SK-N-SH (cell line): ENCODE measurements around the gene B4GALNT3. TPM values are rescaled to one million over a fixed set of nuclear protein-coding genes. Genes with fewer than 3 reads are reported as not detected.

Source experiments
- CTCF ChIA-PET: fragments of 300-600, 350-600 bp; formaldehyde crosslinking; extraction: SDS; loops from one replicate; lab custom pipeline; 2021; lab: Yijun Ruan, JAX
- POLR2A ChIA-PET: fragments of 350-600 bp; sonication (Branson Sonifier 250); formaldehyde crosslinking; extraction: SDS; loops from one replicate; lab custom pipeline; 2020; ENCODE audit warnings: antibody characterized with exemption, inconsistent platforms; lab: Yijun Ruan, JAX
- DNase-seq: peaks from one replicate; pipeline ENCODE4 v3.0.0; 2012
- H2AFZ ChIP-seq: fragments of 200-600 bp; sonication (generic); 2 replicates; pipeline ENCODE4 v1.8.1; 2016; ENCODE audit warnings: antibody characterized with exemption, mild to moderate bottlenecking, low read depth
- H3F3A ChIP-seq: fragments of 200-600 bp; sonication (generic); replicated peaks from 2 replicates; pipeline ENCODE3; 2016; ENCODE audit warnings: antibody characterized with exemption, mild to moderate bottlenecking; ENCODE audit not compliant: insufficient read depth
- H3K27ac ChIP-seq, 2 experiments: fragments of 200-500 bp in 1 of 2; fragments of 200-600 bp in 1 of 2; sonication (Bioruptor generic) in 1 of 2; sonication (generic), shearing (Covaris generic) in 1 of 2; 2 replicates each; pipeline versions ENCODE4 v1.5.1 to v1.6.1; 2014 to 2016; ENCODE audit warnings: low read depth in 2 of 2, inconsistent platforms in 1 of 2, low read length in 1 of 2, mild to moderate bottlenecking in 1 of 2, mixed read lengths in 1 of 2
- H3K27me3 ChIP-seq: fragments of 200-600 bp; sonication (generic), shearing (Covaris generic); 2 replicates; pipeline ENCODE4 v1.6.1; 2016; ENCODE audit warnings: mixed run types; ENCODE audit not compliant: insufficient read depth
- H3K36me3 ChIP-seq, 2 experiments: fragments of 200-500 bp in 1 of 2; fragments of 200-600 bp in 1 of 2; sonication (Bioruptor generic) in 1 of 2; sonication (generic) in 1 of 2; replicated peaks in 1 of 2; 2 replicates each; pipeline versions ENCODE3 to v1.5.1; 2014 to 2016; ENCODE audit warnings: low read length in 1 of 2, mild to moderate bottlenecking in 1 of 2; ENCODE audit not compliant: insufficient read depth in 2 of 2, control insufficient read depth in 1 of 2
- H3K4me1 ChIP-seq, 2 experiments: fragments of 200-500 bp in 1 of 2; fragments of 200-600 bp in 1 of 2; sonication (Bioruptor generic) in 1 of 2; sonication (generic), shearing (Covaris generic) in 1 of 2; 2 replicates each; pipeline versions ENCODE4 v1.5.1 to v1.6.1; 2014 to 2016; ENCODE audit warnings: low read depth in 1 of 2, low read length in 1 of 2, mixed run types in 1 of 2; ENCODE audit not compliant: insufficient read depth in 2 of 2, control insufficient read depth in 1 of 2
- H3K4me2 ChIP-seq: fragments of 200-600 bp; sonication (generic), shearing (Covaris generic); 2 replicates; pipeline ENCODE4 v1.6.1; 2017; ENCODE audit warnings: mixed run types
- H3K4me3 ChIP-seq, 2 experiments: fragments of 200-500 bp in 1 of 2; fragments of 200-600 bp in 1 of 2; sonication (Bioruptor generic) in 1 of 2; sonication (generic), shearing (Covaris generic) in 1 of 2; 2 replicates each; pipeline versions ENCODE4 v1.5.1 to v1.8.1; 2014 to 2016; ENCODE audit warnings: low read depth in 2 of 2, inconsistent platforms in 1 of 2, low read length in 1 of 2, mild to moderate bottlenecking in 1 of 2, mixed read lengths in 1 of 2, moderate library complexity in 1 of 2
- H3K79me2 ChIP-seq: fragments of 200-600 bp; sonication (generic); 2 replicates; pipeline ENCODE4 v1.8.1; 2017; ENCODE audit warnings: mild to moderate bottlenecking; ENCODE audit not compliant: insufficient read depth
- H3K9ac ChIP-seq: fragments of 200-600 bp; sonication (generic); 2 replicates; pipeline ENCODE4 v1.6.1; 2017; ENCODE audit warnings: mixed run types
- H3K9me2 ChIP-seq: fragments of 200-600 bp; sonication (generic); 2 replicates; pipeline ENCODE4 v1.6.1; 2017; ENCODE audit warnings: mixed run types
- H3K9me3 ChIP-seq: fragments of 200-600 bp; sonication (generic); 2 replicates; pipeline ENCODE4 v1.6.1; 2017; ENCODE audit warnings: mixed run types, mild to moderate bottlenecking, moderate library complexity
- H4K20me1 ChIP-seq: fragments of 200-600 bp; sonication (generic); 2 replicates; pipeline ENCODE4 v1.6.1; 2017; ENCODE audit warnings: mild to moderate bottlenecking, mixed run types; ENCODE audit not compliant: insufficient read depth
- CHD2 ChIP-seq: fragments of 150-350 bp; IDR thresholded peaks from 2 replicates; pipeline ENCODE4 v1.6.1; 2018; ENCODE audit warnings: low read length; ENCODE audit not compliant: partially characterized antibody
- ELF1 ChIP-seq: IDR thresholded peaks from 2 replicates; pipeline ENCODE4 v1.4.0; 2012
- FOSL2 ChIP-seq: IDR thresholded peaks from 2 replicates; pipeline ENCODE4 v1.4.0; 2012; ENCODE audit warnings: low read depth, mild to moderate bottlenecking, moderate library complexity, borderline replicate concordance
- GABPA ChIP-seq: IDR thresholded peaks from 2 replicates; pipeline ENCODE4 v1.4.0; 2012; ENCODE audit warnings: low read depth, mild to moderate bottlenecking
- MEF2A ChIP-seq: IDR thresholded peaks from 2 replicates; pipeline ENCODE4 v1.4.0; 2012; ENCODE audit warnings: low read depth, borderline replicate concordance
- MXI1 ChIP-seq: IDR thresholded peaks from 2 replicates; pipeline ENCODE4 v1.6.1; 2012; ENCODE audit warnings: mild to moderate bottlenecking, low read depth, low read length, improper control_type of control experiment
- NFIC ChIP-seq: IDR thresholded peaks from 2 replicates; pipeline ENCODE4 v1.4.0; 2012; ENCODE audit warnings: borderline replicate concordance
- NRF1 ChIP-seq: IDR thresholded peaks from 2 replicates; pipeline ENCODE4 v1.6.1; 2012; ENCODE audit warnings: low read depth, mild to moderate bottlenecking, low read length
- PBX3 ChIP-seq: IDR thresholded peaks from 2 replicates; pipeline ENCODE4; 2012
- RFX5 ChIP-seq: IDR thresholded peaks from 2 replicates; pipeline ENCODE4 v1.6.1; 2012; ENCODE audit warnings: mild to moderate bottlenecking, improper control_type of control experiment, low read length
- SMC3 ChIP-seq: IDR thresholded peaks from 2 replicates; pipeline ENCODE4 v1.6.1; 2012; ENCODE audit warnings: low read depth, low read length, improper control_type of control experiment
- TAF1 ChIP-seq: IDR thresholded peaks from 2 replicates; pipeline ENCODE4 v1.6.1; 2012; ENCODE audit warnings: low read depth, mild to moderate bottlenecking, low read length, moderate library complexity, borderline replicate concordance
- TCF12 ChIP-seq: IDR thresholded peaks from 2 replicates; pipeline ENCODE4 v1.4.0; 2012
- ZBTB33 ChIP-seq: IDR thresholded peaks from 2 replicates; pipeline ENCODE4 v1.4.0; 2012; ENCODE audit warnings: low read depth, borderline replicate concordance
- WGBS: methylation state at CpG from one replicate; pipeline ENCODE4 v1.1.6; 2017; ENCODE audit warnings: low lambda C conversion rate; 5-methylcytosine and 5-hydroxymethylcytosine counted together
- polyA plus RNA-seq, 3 experiments: library from polyadenylated mRNA; depleted of rRNA; stranded (reverse); fragments of >200 nt; gene quantifications; 2 replicates each; pipeline ENCODE4 v1.2.3, GENCODE V29; 2012
- TF ChIP-seq, protein P1 (sequence below): fragments of 150-350 bp; IDR thresholded peaks from 2 replicates; pipeline ENCODE4 v1.6.1; 2017; ENCODE audit warnings: antibody characterized with exemption, low read length, low read depth, borderline replicate concordance
- TF ChIP-seq, protein P2 (sequence below): IDR thresholded peaks from 2 replicates; pipeline ENCODE4 v1.4.0; 2012; ENCODE audit warnings: low read depth

B4GALNT3 gene
- polyA plus RNA-seq, 1 of the 3 experiments (the other 2 are of a cell fraction), result 0.53 TPM

DNA sequence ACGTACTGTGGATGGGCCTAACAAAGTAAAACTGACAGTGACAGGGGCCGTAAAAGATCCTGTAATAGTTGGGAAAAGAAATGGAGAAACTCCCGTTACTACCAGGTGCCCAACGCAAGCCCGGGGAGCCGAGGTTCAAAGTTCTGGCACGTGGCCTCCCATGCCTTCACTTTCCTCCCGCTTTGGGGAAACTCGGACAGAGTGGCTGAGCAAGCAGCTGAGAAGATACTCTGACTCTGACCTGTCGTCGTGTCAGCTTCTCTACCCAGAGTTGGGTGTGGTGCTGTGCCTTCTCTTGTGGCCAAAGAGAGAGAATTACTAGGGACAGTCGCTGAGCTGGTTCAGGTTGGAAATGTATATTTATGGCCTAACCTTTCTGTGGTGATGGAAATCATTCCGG is 1.7 kb downstream of the B4GALNT3 start:
- ChIA-PET CTCF (interaction anchor here (0.7 to 3.1 kb wide), 5 partner anchors 8 to 109 kb away, joined by 3 to 18 read pairs (median 12); no protein-coding TSS in a partner anchor), POLR2A (no interaction called here)
- no peaks in the 10 kb centered on the region for H3K9me2 ChIP-seq
- H3K4me2 ChIP-seq, result no peak overlapping the region
- DNase-seq, result no peak
- no peak overlapping the region for H2AFZ ChIP-seq
- no peaks in the 10 kb centered on the region for H3K9me3 ChIP-seq
- H3F3A ChIP-seq, result no peaks in the 10 kb centered on the region
- peaks cover 34% of the 10 kb centered on the region for H3K27me3 ChIP-seq
- TF ChIP-seq GABPA (no peak), PBX3 (no peak), TCF12 (no peak), MEF2A (no peak), MXI1 (no peak), ZBTB33 (no peak), FOSL2 (no peak), NRF1 (no peak), SMC3 (no peak), NFIC (no peak), TAF1 (no peak), ELF1 (no peak), RFX5 (no peak), CHD2 (no peak)
- TF ChIP-seq, protein P1, sequence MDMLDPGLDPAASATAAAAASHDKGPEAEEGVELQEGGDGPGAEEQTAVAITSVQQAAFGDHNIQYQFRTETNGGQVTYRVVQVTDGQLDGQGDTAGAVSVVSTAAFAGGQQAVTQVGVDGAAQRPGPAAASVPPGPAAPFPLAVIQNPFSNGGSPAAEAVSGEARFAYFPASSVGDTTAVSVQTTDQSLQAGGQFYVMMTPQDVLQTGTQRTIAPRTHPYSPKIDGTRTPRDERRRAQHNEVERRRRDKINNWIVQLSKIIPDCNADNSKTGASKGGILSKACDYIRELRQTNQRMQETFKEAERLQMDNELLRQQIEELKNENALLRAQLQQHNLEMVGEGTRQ, result no peak
- TF ChIP-seq, protein P2, sequence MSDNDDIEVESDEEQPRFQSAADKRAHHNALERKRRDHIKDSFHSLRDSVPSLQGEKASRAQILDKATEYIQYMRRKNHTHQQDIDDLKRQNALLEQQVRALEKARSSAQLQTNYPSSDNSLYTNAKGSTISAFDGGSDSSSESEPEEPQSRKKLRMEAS, result no peak
- no peaks in the 10 kb centered on the region for H3K36me3 ChIP-seq
- no peaks in the 10 kb centered on the region for H4K20me1 ChIP-seq
- peaks cover 0 to 5% of the 10 kb centered on the region in 2 experiments; a peak in 1 of 4 replicates for H3K4me1 ChIP-seq
- H3K27ac ChIP-seq, result no peak overlapping the region
- H3K9ac ChIP-seq, result no peak overlapping the region
- 94% methylated on average over 13 of the region's 13 CpGs for WGBS
- H3K79me2 ChIP-seq, result no peaks in the 10 kb centered on the region
- no peak overlapping the region for H3K4me3 ChIP-seq
